AG09309 (cell line): ENCODE data around the gene CYB5R3.

ENCODE experiments used
- DNase-seq: peaks from one replicate; pipeline ENCODE4 v3.0.0-alpha.2; 2010; ENCODE audit warnings: low read depth
- H3K4me3 ChIP-seq: 2 replicates; pipeline ENCODE4 v1.5.1; 2011; ENCODE audit warnings: mild to moderate bottlenecking, low read depth, low read length, moderate library complexity; ENCODE audit not compliant: control insufficient read depth
- TF ChIP-seq, protein P1 (sequence below): IDR thresholded peaks from 2 replicates; pipeline ENCODE4 v1.5.1; 2011; ENCODE audit warnings: mild to moderate bottlenecking, low read depth, low read length, inconsistent platforms; ENCODE audit not compliant: insufficient read depth, control insufficient read depth; ENCODE audit errors: missing control alignments

Gene CYB5R3

GRCh38 chr22:42596863-42597530, 52.2 kb downstream of the CYB5R3 start:
- TF ChIP-seq, protein P1, sequence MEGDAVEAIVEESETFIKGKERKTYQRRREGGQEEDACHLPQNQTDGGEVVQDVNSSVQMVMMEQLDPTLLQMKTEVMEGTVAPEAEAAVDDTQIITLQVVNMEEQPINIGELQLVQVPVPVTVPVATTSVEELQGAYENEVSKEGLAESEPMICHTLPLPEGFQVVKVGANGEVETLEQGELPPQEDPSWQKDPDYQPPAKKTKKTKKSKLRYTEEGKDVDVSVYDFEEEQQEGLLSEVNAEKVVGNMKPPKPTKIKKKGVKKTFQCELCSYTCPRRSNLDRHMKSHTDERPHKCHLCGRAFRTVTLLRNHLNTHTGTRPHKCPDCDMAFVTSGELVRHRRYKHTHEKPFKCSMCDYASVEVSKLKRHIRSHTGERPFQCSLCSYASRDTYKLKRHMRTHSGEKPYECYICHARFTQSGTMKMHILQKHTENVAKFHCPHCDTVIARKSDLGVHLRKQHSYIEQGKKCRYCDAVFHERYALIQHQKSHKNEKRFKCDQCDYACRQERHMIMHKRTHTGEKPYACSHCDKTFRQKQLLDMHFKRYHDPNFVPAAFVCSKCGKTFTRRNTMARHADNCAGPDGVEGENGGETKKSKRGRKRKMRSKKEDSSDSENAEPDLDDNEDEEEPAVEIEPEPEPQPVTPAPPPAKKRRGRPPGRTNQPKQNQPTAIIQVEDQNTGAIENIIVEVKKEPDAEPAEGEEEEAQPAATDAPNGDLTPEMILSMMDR, result no peak
- no peak for DNase-seq
- no peak overlapping the region for H3K4me3 ChIP-seq

DNA sequence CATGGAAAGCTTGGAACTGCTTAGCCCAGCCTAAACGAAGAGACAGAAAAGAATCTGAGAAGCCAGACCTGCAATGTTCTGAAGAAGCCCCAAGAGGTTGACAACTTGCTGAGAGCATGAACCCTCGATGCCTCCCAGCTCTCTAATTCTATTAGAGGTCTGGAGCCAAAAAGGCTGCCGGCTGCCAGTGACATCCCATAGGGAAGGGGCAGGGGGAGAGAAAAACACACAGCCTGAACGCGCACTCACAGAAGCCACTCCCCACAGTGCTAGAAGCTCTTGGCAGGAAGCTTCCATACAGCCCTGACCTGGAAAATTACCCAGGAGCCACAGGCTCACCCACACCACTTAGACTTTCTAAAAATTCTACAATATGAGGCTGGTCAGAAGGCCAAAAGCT, 52.9 kb downstream of the CYB5R3 start:
- TF ChIP-seq, protein P1, result no peak
- no peak for DNase-seq
- H3K4me3 ChIP-seq, result no peak overlapping the region

DNA sequence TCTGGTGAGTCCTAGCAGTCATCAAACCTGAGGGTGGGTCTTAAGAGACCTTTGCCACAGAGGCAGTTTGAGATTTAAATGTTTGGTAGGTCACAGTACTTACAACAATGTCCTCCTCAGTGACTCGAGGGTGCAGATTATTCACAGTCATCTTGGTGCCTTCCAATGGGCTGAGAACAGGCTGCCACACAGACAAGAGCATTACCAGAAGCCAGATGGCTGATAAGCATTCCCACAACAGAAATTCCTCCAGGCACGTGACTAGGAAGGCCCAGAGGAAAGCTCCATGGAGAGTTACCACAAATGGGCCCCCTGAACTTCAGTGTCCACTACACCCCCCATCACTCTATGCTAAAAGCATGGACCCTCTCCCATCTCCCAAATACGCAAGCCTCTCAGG, 53.8 kb downstream of the CYB5R3 start:
- DNase-seq, result no peak
- no peak overlapping the region for H3K4me3 ChIP-seq
- TF ChIP-seq, protein P1, result no peak

DNA sequence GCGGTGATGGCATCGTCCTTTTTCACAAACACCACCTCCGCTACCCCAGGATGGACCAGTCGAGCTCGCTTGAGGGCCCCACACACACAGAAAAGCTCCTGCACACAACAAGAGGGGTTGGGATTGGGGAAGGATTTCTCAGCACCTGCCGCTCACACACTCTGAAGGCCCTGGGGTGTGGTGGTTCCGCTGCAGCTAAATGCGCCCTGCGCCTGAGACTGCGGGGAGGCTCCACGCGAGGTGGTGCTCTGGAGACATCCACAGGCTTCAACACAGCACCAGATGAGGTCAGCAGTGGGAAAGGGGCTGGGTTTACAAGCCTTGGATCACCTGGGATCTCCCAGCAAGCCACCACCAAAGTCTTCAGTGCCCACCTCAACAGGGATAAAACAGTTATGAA, 57.2 kb downstream of the CYB5R3 start:
- H3K4me3 ChIP-seq, result no peak overlapping the region
- TF ChIP-seq, protein P1, result no peak
- no peak for DNase-seq

GRCh38 chr22:42587588-42588175, 61.5 kb downstream of the CYB5R3 start:
- TF ChIP-seq, protein P1, result no peak

GRCh38 chr22:42586381-42586780, 62.8 kb downstream of the CYB5R3 start:
- no peak for DNase-seq
- TF ChIP-seq, protein P1, result no peak
- no peak overlapping the region for H3K4me3 ChIP-seq

More at GRCh38 chr22:42587588-42588175, 61.5 kb downstream of the CYB5R3 start:
- no peak for DNase-seq
- no peak overlapping the region for H3K4me3 ChIP-seq
